Vagina (tissue), 2 donors: ENCODE results near the gene STKLD1. TPM values are rescaled to one million over a fixed set of nuclear protein-coding genes. Genes with fewer than 3 reads are reported as not detected.
"Not testable (repeated sequence)": the region's sequence is repeated elsewhere in the genome, so short reads cannot be mapped to it uniquely, and the experiment has no call there.

Experiments
- DNase-seq, 2 donors: peaks; one replicate each; pipeline ENCODE4 v3.0.0-alpha.2; 2017; ENCODE audit errors: extremely low spot score in 2 of 2
- H3K27ac ChIP-seq: fragments of 200-600 bp; sonication (generic); one replicate; pipeline ENCODE4 v1.5.1; 2019
- H3K27me3 ChIP-seq: fragments of 200-600 bp; sonication (generic); one replicate; pipeline ENCODE4 v1.5.1; 2019
- H3K36me3 ChIP-seq, 2 donors: fragments of 200-600 bp; sonication (generic); one replicate each; pipeline ENCODE4 v1.5.1; 2017 to 2019
- H3K4me1 ChIP-seq: fragments of 200-600 bp; sonication (generic); one replicate; pipeline ENCODE4 v1.5.1; 2019
- H3K4me3 ChIP-seq, 2 donors: fragments of 200-600 bp; sonication (generic); 1 replicate in 1 of 2; 2 replicates in 1 of 2; pipeline ENCODE4 v1.5.1; 2016 to 2019
- H3K9me3 ChIP-seq: fragments of 200-600 bp; sonication (generic); one replicate; pipeline ENCODE4 v1.5.1; 2019
- CTCF ChIP-seq, 3 experiments: fragments of 450-650 bp in 2 of 3; fragments of 200-600 bp in 1 of 3; sonication (generic) in 1 of 3; IDR thresholded peaks; one replicate each; pipeline ENCODE4 v1.5.1; 2017 to 2019; ENCODE audit warnings: antibody characterized with exemption in 3 of 3, mild to moderate bottlenecking in 2 of 3, moderate library complexity in 2 of 3
- POLR2A ChIP-seq, 2 donors: fragments of 450-650 bp; IDR thresholded peaks; one replicate each; pipeline ENCODE4 v1.6.1; 2017; ENCODE audit warnings: antibody characterized with exemption in 2 of 2, mild to moderate bottlenecking in 2 of 2, moderate library complexity in 2 of 2
- POLR2AphosphoS5 ChIP-seq, 2 donors: sonication (generic); formaldehyde crosslinking; IDR thresholded peaks; one replicate each; pipeline ENCODE4 v1.9.0; 2017; ENCODE audit warnings: antibody characterized with exemption in 2 of 2, mild to moderate bottlenecking in 2 of 2, low read depth in 1 of 2; ENCODE audit not compliant: insufficient read depth in 1 of 2
- intact Hi-C: fragments of 100-400 bp; cut with DNase I; formaldehyde crosslinking; loops from one replicate; pipeline ENCODE4 v1.15.1; 2023
- total RNA-seq: library from RNA; depleted of rRNA; stranded (reverse); fragments of >200 nt; gene quantifications from one replicate; pipeline ENCODE4 v1.2.3, GENCODE V29; 2016

Gene STKLD1
- total RNA-seq, 1 donor from 2014 or later, result not detected

DNA sequence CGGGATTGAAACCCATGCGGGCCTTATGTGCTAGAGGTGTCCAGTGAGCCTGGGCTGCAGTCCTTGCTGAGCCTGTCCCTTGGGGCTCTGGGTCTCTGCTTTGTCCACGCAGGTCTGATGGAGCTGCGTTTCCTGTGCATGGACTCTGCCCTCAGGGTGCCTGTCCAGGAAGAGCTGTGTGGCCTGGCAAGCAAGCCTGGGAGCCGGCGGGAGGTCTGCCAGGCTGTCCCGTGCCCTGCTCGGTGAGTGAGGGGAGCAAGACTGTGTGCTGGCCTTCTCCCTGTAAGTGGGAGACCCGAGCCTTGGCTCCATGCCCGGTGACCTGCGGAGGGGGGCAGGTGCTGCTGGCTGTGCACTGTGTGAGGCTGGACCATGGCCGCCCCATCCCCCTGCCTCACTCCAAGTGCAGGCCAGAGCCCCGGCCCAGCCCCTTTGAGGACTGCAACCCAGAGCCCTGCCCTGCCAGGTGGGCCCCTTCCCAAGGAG, 72.4 kb downstream of the STKLD1 start:
- Histone ChIP-seq H3K4me1 (no peaks in the 10 kb centered on the region), H3K36me3 (no peaks in the 10 kb centered on the region), H3K27ac (no peak overlapping the region), H3K27me3 (no peaks in the 10 kb centered on the region), H3K4me3 (no peak overlapping the region), H3K9me3 (no peaks in the 10 kb centered on the region)
- no peak for TF ChIP-seq POLR2AphosphoS5 (IDR thresholded peaks at IDR 0.05; ENCODE audit: insufficient read depth in 1 of 2, low read depth in 1 of 2)
- TF ChIP-seq CTCF (IDR thresholded peaks at IDR 0.05), result no peak
- TF ChIP-seq POLR2A (IDR thresholded peaks at IDR 0.05), result no peak
- intact Hi-C loops, result no loop called here
- DNase-seq, result no peak

GRCh38 chr9:133449760-133450159, 73.6 kb downstream of the STKLD1 start:
- no peaks in the 10 kb centered on the region for H3K27me3 ChIP-seq
- H3K9me3 ChIP-seq, result no peaks in the 10 kb centered on the region
- no peak for TF ChIP-seq POLR2AphosphoS5 (IDR thresholded peaks at IDR 0.05; ENCODE audit: insufficient read depth in 1 of 2, low read depth in 1 of 2)
- TF ChIP-seq CTCF (IDR thresholded peaks at IDR 0.05), result no peak
- no peak overlapping the region for H3K27ac ChIP-seq
- DNase-seq, result no peak
- intact Hi-C loops, result no loop called here
- H3K4me1 ChIP-seq, result no peaks in the 10 kb centered on the region
- H3K36me3 ChIP-seq, result no peaks in the 10 kb centered on the region
- H3K4me3 ChIP-seq, result no peak overlapping the region

GRCh38 chr9:133451865-133452264, 75.7 kb downstream of the STKLD1 start:
- DNase-seq, result not testable (repeated sequence)

DNA sequence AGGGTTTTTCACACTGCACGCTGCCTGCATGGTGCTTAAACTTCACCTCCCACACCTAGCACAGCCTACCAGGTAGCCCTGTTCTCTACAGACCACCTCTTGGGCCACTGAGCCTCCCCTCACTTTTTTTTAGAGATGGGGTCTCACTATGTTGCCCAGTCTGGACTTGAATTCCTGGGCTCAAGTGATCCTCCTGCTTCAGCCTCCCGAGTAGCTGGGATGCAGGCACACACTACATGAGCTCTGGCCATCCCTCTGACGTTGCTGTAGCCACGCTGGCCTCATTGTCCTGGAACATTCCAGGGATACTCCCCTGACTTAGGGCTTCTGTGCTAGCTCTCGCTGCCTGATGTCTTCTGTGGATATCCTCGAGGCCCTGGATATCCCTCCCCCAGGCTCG, 76.4 kb downstream of the STKLD1 start:
- Histone ChIP-seq H3K4me3 (no peak overlapping the region), H3K4me1 (no peaks in the 10 kb centered on the region), H3K36me3 (no peaks in the 10 kb centered on the region), H3K27me3 (no peaks in the 10 kb centered on the region), H3K27ac (no peak overlapping the region), H3K9me3 (no peaks in the 10 kb centered on the region)
- TF ChIP-seq POLR2A (IDR thresholded peaks at IDR 0.05) (no peak), CTCF (IDR thresholded peaks at IDR 0.05) (no peak)
- intact Hi-C loops, result no loop called here
- no peak for DNase-seq

More at GRCh38 chr9:133451865-133452264, 75.7 kb downstream of the STKLD1 start:
- H3K4me1 ChIP-seq, intact Hi-C loops, H3K9me3 ChIP-seq, H3K27me3 ChIP-seq, H3K36me3 ChIP-seq, H3K27ac ChIP-seq, H3K4me3 ChIP-seq: not testable (repeated sequence)

GRCh38 chr9:133453651-133454050, 77.5 kb downstream of the STKLD1 start:
- no peak for DNase-seq
- intact Hi-C loops, result no loop called here
- peaks cover 1% of the 10 kb centered on the region for H3K4me1 ChIP-seq

More at GRCh38 chr9:133453651-133454050, 77.5 kb downstream of the STKLD1 start:
- TF ChIP-seq POLR2AphosphoS5 (IDR thresholded peaks at IDR 0.05; ENCODE audit: insufficient read depth in 1 of 2, low read depth in 1 of 2) (no peak), CTCF (IDR thresholded peaks at IDR 0.05) (no peak), POLR2A (IDR thresholded peaks at IDR 0.05) (no peak)
- no peaks in the 10 kb centered on the region for H3K27me3 ChIP-seq
- H3K36me3 ChIP-seq, result no peaks in the 10 kb centered on the region
- H3K9me3 ChIP-seq, result no peaks in the 10 kb centered on the region
- H3K27ac ChIP-seq, result no peak overlapping the region
- no peak overlapping the region for H3K4me3 ChIP-seq
